ENCODE measurements around the gene UBR3. TPM values are rescaled to one million over a fixed set of nuclear protein-coding genes. Genes with fewer than 3 reads are reported as not detected.

UBR3 gene
- total and polyA plus RNA-seq, 2 of the 4 experiments (the other 2 are of a cell fraction), result 10.0 to 33.9 TPM

GRCh38 chr2:169778446-169778845 lies 48.8 kb upstream of the UBR3 start:
- Histone ChIP-seq H2AK9ac (replicated peaks; ENCODE audit: low read depth, low read length, poor library complexity) (no peak overlapping the region), H3K14ac (replicated peaks; ENCODE audit: low read depth, low read length) (no peak overlapping the region), H3K18ac (ENCODE audit: low read depth, low read length) (no peak overlapping the region), H2BK5ac (ENCODE audit: low read depth, low read length, poor library complexity, severe bottlenecking) (no peak overlapping the region), H4K91ac (ENCODE audit: insufficient read depth, low read depth, low read length) (no peak overlapping the region), H4K20me1 (ENCODE audit: insufficient read depth, low read length) (no peaks in the 10 kb centered on the region), H2BK120ac (ENCODE audit: low read depth, low read length) (no peak overlapping the region), H3K27ac (ENCODE audit: insufficient read depth, low read length) (no peak overlapping the region), H2AK5ac (ENCODE audit: low read depth, low read length) (no peak overlapping the region), H2BK20ac (ENCODE audit: low read depth, low read length) (no peak overlapping the region), H3K36me3 (ENCODE audit: control insufficient read depth, insufficient read depth, low read length) (no peaks in the 10 kb centered on the region), H3K4me1 (ENCODE audit: control insufficient read depth, insufficient read depth, low read length) (peaks cover 5% of the 10 kb centered on the region; the same call in 1 of the 2 replicates), H3K79me1 (ENCODE audit: low read depth in 1 of 2, low read length in 2 of 2) (no peaks in the 10 kb centered on the region), H3K4me2 (ENCODE audit: low read depth, low read length) (no peak overlapping the region), H2AFZ (replicated peaks; ENCODE audit: low read length, poor library complexity) (no peak overlapping the region), H3K56ac (ENCODE audit: extremely low read depth, insufficient read depth, low read length) (no peak overlapping the region), H3K9me1 (ENCODE audit: insufficient read depth, low read length) (no peaks in the 10 kb centered on the region), H3K4ac (ENCODE audit: low read depth, low read length) (no peak overlapping the region), H3K4me3 (ENCODE audit: insufficient read depth, low read depth, low read length) (no peak overlapping the region), H3K27me3 (ENCODE audit: control insufficient read depth, insufficient read depth, low read length) (no peaks in the 10 kb centered on the region), H3K9ac (ENCODE audit: low read depth, low read length) (no peak overlapping the region), H2BK15ac (ENCODE audit: low read depth, low read length) (no peak overlapping the region), H3K9me3 (ENCODE audit: control insufficient read depth, insufficient read depth, low read length) (no peaks in the 10 kb centered on the region), H3K23ac (ENCODE audit: low read depth, low read length) (no peak overlapping the region), H4K8ac (ENCODE audit: low read depth in 2 of 2, low read length in 2 of 2) (no peak overlapping the region), H4K5ac (ENCODE audit: low read depth, low read length) (no peak overlapping the region)
- WGBS, 2 experiments (ENCODE audit: extremely low coverage in 2 of 2, insufficient read length in 1 of 2), result 100% methylated on average over 2 of the region's 3 CpGs; no CpG with 5 or more reads in 1 of the 2 experiments
- POLR2A ChIA-PET (ENCODE audit: unreplicated experiment), result no interaction called here
- CTCF ChIA-PET, result interaction anchor here (0.6 kb wide), 1 partner anchor 43 kb away, joined by 3 read pairs; no protein-coding TSS in a partner anchor
- dilution Hi-C loops (cut with HindIII; ENCODE audit: low sequenced_read_pairs, unreplicated experiment), result no loop called here
- intact Hi-C loops (cut with micrococcal nuclease), result no loop called here
- no TSS peak for BruUV-seq (replicated peaks)
- DNase-seq (no peak), ATAC-seq (ENCODE audit: low read depth) (no peak)
- in situ Hi-C loops (cut with MboI; ENCODE audit: low sequenced_read_pairs), result no loop called here
- TF ChIP-seq CTCF (conservative IDR thresholded peaks at IDR 0.05; ENCODE audit: low read depth, low read length) (no peak), FOS (IDR thresholded peaks at IDR 0.05; ENCODE audit: low read depth, low read length) (no peak), BHLHE40 (IDR thresholded peaks at IDR 0.05; ENCODE audit: low read depth, low read length) (no peak), POLR2A (IDR thresholded peaks at IDR 0.05; ENCODE audit: low read depth, low read length) (no peak), CHD1 (IDR thresholded peaks at IDR 0.05; ENCODE audit: low read depth, low read length) (no peak), MAZ (IDR thresholded peaks at IDR 0.05; ENCODE audit: borderline replicate concordance, low read depth, low read length) (no peak), RFX5 (IDR thresholded peaks at IDR 0.05; ENCODE audit: low read depth, low read length) (no peak), NFE2L2 (IDR thresholded peaks at IDR 0.05; ENCODE audit: low read depth, low read length) (no peak), CEBPB (IDR thresholded peaks at IDR 0.05; ENCODE audit: low read depth, low read length) (no peak), RAD21 (IDR thresholded peaks at IDR 0.05; ENCODE audit: low read length) (no peak), MAFK (IDR thresholded peaks at IDR 0.05; ENCODE audit: low read depth, low read length) (no peak), MXI1 (IDR thresholded peaks at IDR 0.05; ENCODE audit: borderline replicate concordance, low read depth, low read length) (no peak), SMC3 (IDR thresholded peaks at IDR 0.05; ENCODE audit: low read depth, low read length) (no peak), RCOR1 (IDR thresholded peaks at IDR 0.05; ENCODE audit: insufficient replicate concordance, low read length) (no peak)
- TF ChIP-seq, protein P1, sequence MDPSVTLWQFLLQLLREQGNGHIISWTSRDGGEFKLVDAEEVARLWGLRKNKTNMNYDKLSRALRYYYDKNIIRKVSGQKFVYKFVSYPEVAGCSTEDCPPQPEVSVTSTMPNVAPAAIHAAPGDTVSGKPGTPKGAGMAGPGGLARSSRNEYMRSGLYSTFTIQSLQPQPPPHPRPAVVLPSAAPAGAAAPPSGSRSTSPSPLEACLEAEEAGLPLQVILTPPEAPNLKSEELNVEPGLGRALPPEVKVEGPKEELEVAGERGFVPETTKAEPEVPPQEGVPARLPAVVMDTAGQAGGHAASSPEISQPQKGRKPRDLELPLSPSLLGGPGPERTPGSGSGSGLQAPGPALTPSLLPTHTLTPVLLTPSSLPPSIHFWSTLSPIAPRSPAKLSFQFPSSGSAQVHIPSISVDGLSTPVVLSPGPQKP (IDR thresholded peaks at IDR 0.05; ENCODE audit: borderline replicate concordance, low read depth, low read length), result no peak
- TF ChIP-seq, protein P2, sequence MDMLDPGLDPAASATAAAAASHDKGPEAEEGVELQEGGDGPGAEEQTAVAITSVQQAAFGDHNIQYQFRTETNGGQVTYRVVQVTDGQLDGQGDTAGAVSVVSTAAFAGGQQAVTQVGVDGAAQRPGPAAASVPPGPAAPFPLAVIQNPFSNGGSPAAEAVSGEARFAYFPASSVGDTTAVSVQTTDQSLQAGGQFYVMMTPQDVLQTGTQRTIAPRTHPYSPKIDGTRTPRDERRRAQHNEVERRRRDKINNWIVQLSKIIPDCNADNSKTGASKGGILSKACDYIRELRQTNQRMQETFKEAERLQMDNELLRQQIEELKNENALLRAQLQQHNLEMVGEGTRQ (IDR thresholded peaks at IDR 0.05; ENCODE audit: low read depth, low read length), result no peak
